H1 (cell line): ENCODE data around the gene PDE4B. TPM values are rescaled to one million over a fixed set of nuclear protein-coding genes. Genes with fewer than 3 reads are reported as not detected.

Experiments used
- CTCF ChIA-PET: fragments of 300-600 bp; sonication (Branson Sonifier 250); formaldehyde crosslinking; loops from one replicate; lab custom pipeline; 2021; ENCODE audit not compliant: partially characterized antibody; lab: Charles Lee
- POLR2A ChIA-PET: fragments of 300-600 bp; sonication (Branson Sonifier 250); formaldehyde crosslinking; loops from one replicate; lab custom pipeline; 2021; ENCODE audit warnings: inconsistent platforms; ENCODE audit not compliant: partially characterized antibody; lab: Charles Lee
- DNase-seq, 2 experiments: peaks; one replicate each; pipeline versions ENCODE4 v3.0.0 to v3.0.0-alpha.2; 2010 to 2022; ENCODE audit warnings: low spot score in 2 of 2, low read depth in 1 of 2, mixed read lengths in 1 of 2
- FAIRE-seq: peaks from 2 replicates; lab custom pipeline; 2011; peaks lifted over from hg19 to GRCh38; lab: Jason Lieb, UNC
- H2AFZ ChIP-seq: 2 replicates; pipeline ENCODE4 v1.8.1; 2012; ENCODE audit warnings: low read length, inconsistent platforms
- H2AK5ac ChIP-seq: 2 replicates; pipeline ENCODE4 v1.6.1; 2013; ENCODE audit warnings: low read depth, low read length
- H2BK120ac ChIP-seq: replicated peaks from 2 replicates; pipeline ENCODE3; 2013; ENCODE audit warnings: low read depth, low read length, inconsistent platforms
- H2BK12ac ChIP-seq: 2 replicates; pipeline ENCODE4 v1.6.1; 2013; ENCODE audit warnings: low read depth, low read length
- H2BK15ac ChIP-seq: 2 replicates; pipeline ENCODE4 v1.6.1; 2013; ENCODE audit warnings: low read length
- H2BK20ac ChIP-seq: 2 replicates; pipeline ENCODE4 v1.6.1; 2013; ENCODE audit warnings: low read length
- H2BK5ac ChIP-seq: 2 replicates; pipeline ENCODE4 v1.6.1; 2013; ENCODE audit warnings: low read depth, low read length
- H3K14ac ChIP-seq: 2 replicates; pipeline ENCODE4 v1.6.1; 2013; ENCODE audit warnings: inconsistent platforms; ENCODE audit not compliant: insufficient read length
- H3K18ac ChIP-seq: 2 replicates; pipeline ENCODE4 v1.6.1; 2013; ENCODE audit warnings: low read length; ENCODE audit errors: extremely low read depth
- H3K23ac ChIP-seq: 2 replicates; pipeline ENCODE4 v1.6.1; 2013; ENCODE audit warnings: inconsistent platforms; ENCODE audit not compliant: insufficient read length
- H3K23me2 ChIP-seq: 2 replicates; pipeline ENCODE4 v1.6.1; 2013; ENCODE audit warnings: low read depth, low read length
- H3K27ac ChIP-seq: 2 replicates; pipeline ENCODE4 v1.6.1; 2011; ENCODE audit warnings: low read depth, low read length, inconsistent platforms
- H3K27me3 ChIP-seq, 4 experiments: replicated peaks in 1 of 4; 1 replicate in 1 of 4; 2 replicates in 3 of 4; pipeline versions ENCODE4 v1.6.1 to v1.8.1; 2011 to 2013; ENCODE audit warnings: low read length in 3 of 4, mild to moderate bottlenecking in 3 of 4, inconsistent platforms in 2 of 4, mixed read lengths in 2 of 4, moderate library complexity in 1 of 4; ENCODE audit not compliant: control insufficient read depth in 3 of 4, insufficient read depth in 3 of 4; ENCODE audit errors: extremely low read depth in 1 of 4
- H3K36me3 ChIP-seq, 4 experiments: 2 replicates each; pipeline versions ENCODE4 v1.6.1 to v1.8.1; 2011 to 2013; ENCODE audit warnings: mild to moderate bottlenecking in 4 of 4, low read length in 3 of 4, moderate library complexity in 2 of 4, control low read depth in 1 of 4, inconsistent platforms in 1 of 4; ENCODE audit not compliant: insufficient read depth in 4 of 4, control insufficient read depth in 2 of 4
- H3K4ac ChIP-seq: replicated peaks from 2 replicates; pipeline ENCODE3; 2013; ENCODE audit warnings: low read length, low read depth, mixed read lengths, inconsistent platforms; ENCODE audit not compliant: insufficient read length
- H3K4me1 ChIP-seq, 4 experiments: replicated peaks in 1 of 4; 1 replicate in 1 of 4; 2 replicates in 3 of 4; pipeline versions ENCODE4 v1.6.1 to v1.8.1; 2011 to 2013; ENCODE audit warnings: low read length in 3 of 4, inconsistent platforms in 2 of 4, mixed read lengths in 1 of 4; ENCODE audit not compliant: insufficient read depth in 4 of 4, control insufficient read depth in 3 of 4
- H3K4me2 ChIP-seq, 2 experiments: 2 replicates each; pipeline versions ENCODE4 v1.6.1 to v1.8.1; 2011 to 2013; ENCODE audit warnings: low read depth in 2 of 2, low read length in 2 of 2, control low read depth in 1 of 2, inconsistent platforms in 1 of 2, mild to moderate bottlenecking in 1 of 2; ENCODE audit not compliant: insufficient read depth in 1 of 2
- H3K4me3 ChIP-seq, 4 experiments: fragments of 200-600, 300-600 bp in 1 of 4; sonication (generic), shearing (Covaris generic), sonication (Bioruptor Twin) in 1 of 4; 2 replicates each; pipeline versions ENCODE4 v1.5.1 to v1.8.1; 2011 to 2016; ENCODE audit warnings: low read length in 4 of 4, low read depth in 3 of 4, control low read depth in 2 of 4, inconsistent platforms in 2 of 4, mild to moderate bottlenecking in 2 of 4, mixed read lengths in 1 of 4, moderate library complexity in 1 of 4; ENCODE audit not compliant: insufficient read depth in 2 of 4; ENCODE audit errors: extremely low read depth in 1 of 4
- H3K56ac ChIP-seq: replicated peaks from 2 replicates; pipeline ENCODE3; 2013; ENCODE audit warnings: low read depth, mild to moderate bottlenecking, mixed read lengths, low read length, inconsistent platforms; ENCODE audit not compliant: insufficient read length
- H3K79me1 ChIP-seq: 2 replicates; pipeline ENCODE4 v1.6.1; 2013; ENCODE audit warnings: low read depth, low read length, control low read depth
- H3K79me2 ChIP-seq, 2 experiments: 2 replicates each; pipeline versions ENCODE4 v1.6.1 to v1.8.1; 2012 to 2013; ENCODE audit warnings: low read length in 2 of 2, mild to moderate bottlenecking in 2 of 2, inconsistent platforms in 1 of 2; ENCODE audit not compliant: insufficient read depth in 2 of 2, control insufficient read depth in 1 of 2
- H3K9ac ChIP-seq, 4 experiments: replicated peaks in 1 of 4; 1 replicate in 1 of 4; 2 replicates in 3 of 4; pipeline versions ENCODE4 v1.6.1 to v1.8.1; 2011 to 2013; ENCODE audit warnings: low read depth in 3 of 4, low read length in 3 of 4, control low read depth in 2 of 4, mild to moderate bottlenecking in 2 of 4, moderate library complexity in 2 of 4, inconsistent platforms in 1 of 4; ENCODE audit errors: extremely low read depth in 1 of 4
- H3K9me3 ChIP-seq, 2 experiments: 2 replicates each; pipeline versions ENCODE4 v1.6.1 to v1.8.1; 2012 to 2013; ENCODE audit warnings: mild to moderate bottlenecking in 2 of 2, moderate library complexity in 2 of 2, control low read depth in 1 of 2, inconsistent platforms in 1 of 2, low read depth in 1 of 2, low read length in 1 of 2, mixed read lengths in 1 of 2; ENCODE audit not compliant: insufficient read depth in 2 of 2
- H4K20me1 ChIP-seq, 2 experiments: replicated peaks in 1 of 2; 2 replicates each; pipeline versions ENCODE3 to v1.8.1; 2011 to 2013; ENCODE audit warnings: inconsistent platforms in 2 of 2, low read length in 2 of 2, mild to moderate bottlenecking in 1 of 2; ENCODE audit not compliant: insufficient read depth in 2 of 2, control insufficient read depth in 1 of 2
- H4K5ac ChIP-seq: 2 replicates; pipeline ENCODE4 v1.6.1; 2013; ENCODE audit warnings: low read length, low read depth, mixed read lengths, inconsistent platforms; ENCODE audit not compliant: insufficient read length
- H4K8ac ChIP-seq: 2 replicates; pipeline ENCODE4 v1.8.0; 2013; ENCODE audit warnings: mild to moderate bottlenecking, moderate library complexity, low read length, inconsistent platforms; ENCODE audit not compliant: insufficient read depth; ENCODE audit errors: extremely low read depth
- H4K91ac ChIP-seq: replicated peaks from 2 replicates; pipeline ENCODE3; 2013; ENCODE audit warnings: low read length, mixed read lengths, inconsistent platforms; ENCODE audit not compliant: insufficient read length
- BRCA1 ChIP-seq: IDR thresholded peaks from 2 replicates; pipeline ENCODE4 v1.6.1; 2012; ENCODE audit warnings: low read depth, low read length, improper control_type of control experiment
- CTCF ChIP-seq, 3 experiments: IDR thresholded peaks; 1 replicate in 2 of 3; 2 replicates in 1 of 3; pipeline versions ENCODE4 v1.5.1 to v1.6.1; 2011; ENCODE audit warnings: low read length in 3 of 3, mild to moderate bottlenecking in 3 of 3, inconsistent platforms in 2 of 3, low read depth in 1 of 3, moderate library complexity in 1 of 3; ENCODE audit not compliant: insufficient read depth in 1 of 3; ENCODE audit errors: control extremely low read depth in 1 of 3
- EZH2 ChIP-seq: fragments of 200-600 bp; sonication (generic); IDR thresholded peaks from 2 replicates; pipeline ENCODE4 v1.7.1; 2012; ENCODE audit warnings: low read depth, mild to moderate bottlenecking, moderate library complexity, low read length, inconsistent platforms; ENCODE audit not compliant: severe bottlenecking
- GTF2F1 ChIP-seq: IDR thresholded peaks from 2 replicates; pipeline ENCODE4 v1.6.1; 2012; ENCODE audit warnings: low read depth, low read length, improper control_type of control experiment, borderline replicate concordance
- KDM1A ChIP-seq: fragments of 200-600, 300-600 bp; sonication (generic); IDR thresholded peaks from 2 replicates; pipeline ENCODE4 v1.7.1; 2016; ENCODE audit warnings: mild to moderate bottlenecking, low read length, borderline replicate concordance
- RAD21 ChIP-seq, 2 experiments: IDR thresholded peaks in 1 of 2; conservative IDR thresholded peaks in 1 of 2; 2 replicates each; pipeline ENCODE4 v1.6.1; 2011; ENCODE audit warnings: low read depth in 2 of 2, low read length in 2 of 2, improper control_type of control experiment in 1 of 2, inconsistent platforms in 1 of 2, mild to moderate bottlenecking in 1 of 2, moderate library complexity in 1 of 2
- RFX5 ChIP-seq: IDR thresholded peaks from 2 replicates; pipeline ENCODE4 v1.6.1; 2011; ENCODE audit warnings: low read depth, low read length, improper control_type of control experiment, borderline replicate concordance
- SIRT6 ChIP-seq: IDR thresholded peaks from one replicate; pipeline ENCODE4 v1.7.1; 2012; ENCODE audit warnings: low read length, inconsistent platforms
- SP1 ChIP-seq: IDR thresholded peaks from 2 replicates; pipeline ENCODE4 v1.6.1; 2011; ENCODE audit warnings: low read depth, low read length
- SP4 ChIP-seq: IDR thresholded peaks from 2 replicates; pipeline ENCODE4 v1.6.1; 2012; ENCODE audit warnings: low read length, inconsistent platforms
- TCF12 ChIP-seq: IDR thresholded peaks from 2 replicates; pipeline ENCODE4 v1.6.1; 2011; ENCODE audit warnings: low read depth, mild to moderate bottlenecking, low read length
- WGBS, 2 experiments: shearing (Covaris generic) in 1 of 2; methylation state at CpG; one replicate each; pipeline versions ENCODE4 v1.1.6 to v1.1.7; 2013 to 2015; ENCODE audit warnings: low lambda C conversion rate in 2 of 2, mixed read lengths in 2 of 2, inconsistent platforms in 1 of 2, low coverage in 1 of 2, missing lambda C conversion rate in 1 of 2; ENCODE audit not compliant: insufficient replicate concordance in 2 of 2, insufficient coverage in 1 of 2, insufficient read length in 1 of 2; ENCODE audit errors: extremely low coverage in 1 of 2, missing lambda C conversion rate in 1 of 2; 5-methylcytosine and 5-hydroxymethylcytosine counted together
- polyA plus RNA-seq, 7 experiments: library from polyadenylated mRNA; depleted of rRNA in 3 of 7; stranded (reverse) in 5 of 7; unstranded in 2 of 7; fragments of >200 nt in 5 of 7; fragments of 200-250 nt in 2 of 7; gene quantifications; 1 replicate in 5 of 7; 2 replicates in 1 of 7; 4 replicates in 1 of 7; pipeline versions ENCODE4 v1.2.1 to v1.2.3, GENCODE V29; 2011 to 2013; ENCODE audit warnings: missing spikeins in 2 of 7, mixed read lengths in 2 of 7
- total RNA-seq: library from RNA; stranded (reverse); fragmentation: NEBNext Ultra II Directional; extraction: Animal tissue kit (Norgen Biotek cat#: 25700); gene quantifications from 2 replicates; pipeline ENCODE4 v1.2.1, GENCODE V29; 2021

PDE4B gene
- total and polyA plus RNA-seq, 2 of the 8 experiments (the other 6 are each of a cell fraction or from before 2014, with no cell fraction given): 5.0 to 15.1 TPM

- Histone ChIP-seq H4K8ac (no peak overlapping the region), H3K9ac (no peak overlapping the region), H2BK120ac (no peak overlapping the region), H3K4me1 (no peaks in the 10 kb centered on the region), H2BK20ac (no peak overlapping the region), H3K23ac (no peak overlapping the region), H3K79me1 (no peaks in the 10 kb centered on the region), H4K20me1 (no peaks in the 10 kb centered on the region), H3K18ac (no peak overlapping the region), H4K91ac (no peak overlapping the region), H3K27ac (no peak overlapping the region), H2BK15ac (no peak overlapping the region), H3K56ac (no peak overlapping the region), H2AFZ (no peak overlapping the region), H4K5ac (no peak overlapping the region), H3K27me3 (no peaks in the 10 kb centered on the region), H2BK5ac (no peak overlapping the region), H3K79me2 (no peaks in the 10 kb centered on the region), H2AK5ac (no peak overlapping the region), H3K23me2 (no peaks in the 10 kb centered on the region), H3K4me2 (no peak overlapping the region), H3K4ac (no peak overlapping the region), H3K9me3 (no peaks in the 10 kb centered on the region), H2BK12ac (no peak overlapping the region), H3K14ac (no peak overlapping the region), H3K4me3 (no peak overlapping the region), H3K36me3 (no peaks in the 10 kb centered on the region)
- ChIA-PET POLR2A (interaction anchor here (0.8 kb wide), 1 partner anchor 749 kb away, joined by 3 read pairs; no protein-coding TSS in a partner anchor), CTCF (interaction anchor here (0.7 to 1.5 kb wide), 3 partner anchors 27 to 466 kb away, joined by 3 to 4 read pairs (median 3); no protein-coding TSS in a partner anchor)
- no peak for TF ChIP-seq EZH2
- TF ChIP-seq SP4: no peak
- TF ChIP-seq KDM1A: no peak
- no peak for TF ChIP-seq TCF12
- no peak for TF ChIP-seq CTCF (IDR thresholded peaks at IDR 0.05; ENCODE audit: control extremely low read depth in 1 of 3, insufficient read depth in 1 of 3, low read depth in 1 of 3, low read length in 3 of 3)
- no peak for TF ChIP-seq SIRT6
- TF ChIP-seq RFX5: no peak
- no peak for TF ChIP-seq SP1
- TF ChIP-seq BRCA1: no peak
- TF ChIP-seq RAD21 (IDR thresholded peaks at IDR 0.05 in 1 of 2, conservative IDR thresholded peaks at IDR 0.05 in 1 of 2; ENCODE audit: low read depth in 2 of 2, low read length in 2 of 2): no peak
- no peak for TF ChIP-seq GTF2F1
- 96% methylated on average over 1 of the region's 1 CpG; no CpG with 5 or more reads in 1 of the 2 experiments for WGBS, 2 experiments
- DNase-seq (no peak), FAIRE-seq (no peak)
Measured at GRCh38 chr1:65986146-65986545, 193.5 kb downstream of the PDE4B start.
